Measurements from ENCODE around the gene WNK2. TPM values are rescaled to one million over a fixed set of nuclear protein-coding genes. Genes with fewer than 3 reads are reported as not detected.
A peak's percentile ranks its signal among the peaks of the same experiment; 100 is the strongest.

The WNK2 gene
- total RNA-seq, 1 experiment from 2014 or later, result 69.4 TPM

GRCh38 chr9:93156475-93157008 is 27.4 kb upstream of the WNK2 start:
- Histone ChIP-seq H3K9ac (ENCODE audit: extremely low read depth, insufficient read length, low read length) (no peak overlapping the region), H2AFZ (ENCODE audit: low read length) (no peak overlapping the region), H3K79me1 (ENCODE audit: insufficient read depth, low read depth, low read length, poor library complexity, severe bottlenecking) (no peaks in the 10 kb centered on the region), H3K79me2 (ENCODE audit: insufficient read depth, low read length) (no peaks in the 10 kb centered on the region), H3K14ac (ENCODE audit: insufficient read depth, low read length) (no peak overlapping the region), H3K4ac (ENCODE audit: low read depth, low read length) (no peak overlapping the region), H3K4me1 (ENCODE audit: insufficient read depth, low read length) (no peaks in the 10 kb centered on the region), H3K23ac (ENCODE audit: insufficient read length, low read depth, low read length) (no peak overlapping the region), H2BK12ac (ENCODE audit: insufficient read length, low read depth, low read length) (no peak overlapping the region), H3T11ph (ENCODE audit: low read length) (no peak overlapping the region), H4K91ac (ENCODE audit: insufficient read length, low read depth, low read length) (no peak overlapping the region), H4K20me1 (ENCODE audit: control insufficient read depth, insufficient read depth, insufficient read length) (no peaks in the 10 kb centered on the region), H2BK5ac (ENCODE audit: insufficient read length, low read length) (no peak overlapping the region), H3K9me3 (ENCODE audit: control insufficient read depth, low read depth, low read length) (no peaks in the 10 kb centered on the region), H3K23me2 (ENCODE audit: insufficient read length, low read depth, low read length, poor library complexity, severe bottlenecking) (no peaks in the 10 kb centered on the region), H3K27ac (ENCODE audit: insufficient read length, low read depth, low read length) (no peak overlapping the region), H2BK20ac (ENCODE audit: low read depth, low read length, poor library complexity, severe bottlenecking) (no peak overlapping the region), H4K5ac (ENCODE audit: insufficient read length, low read depth, low read length) (no peak overlapping the region), H2AK5ac (ENCODE audit: insufficient read length, low read length) (no peak overlapping the region), H2BK120ac (ENCODE audit: low read depth, low read length, poor library complexity, severe bottlenecking) (no peak overlapping the region), H3K4me2 (ENCODE audit: insufficient read depth, insufficient read length, low read length) (no peak overlapping the region), H3K27me3 (ENCODE audit: insufficient read depth, low read length) (no peaks in the 10 kb centered on the region), H2BK15ac (ENCODE audit: low read depth, low read length) (no peak overlapping the region), H4K8ac (replicated peaks; ENCODE audit: insufficient read length, low read depth, low read length) (no peak overlapping the region), H3K56ac (ENCODE audit: insufficient read length, low read depth, low read length) (no peak overlapping the region), H3K18ac (ENCODE audit: insufficient read length, low read depth, low read length) (no peak overlapping the region)
- Mint-ChIP-seq H3K27me3 (ENCODE audit: low read depth) (peaks cover 2% of the 10 kb centered on the region; the same call in 1 of the 2 replicates), H3K36me3 (ENCODE audit: insufficient read depth in 1 of 3, low read depth in 3 of 3) (no peaks in the 10 kb centered on the region), H3K4me3 (no peak overlapping the region), H3K4me1 (peaks cover 5 to 10% of the 10 kb centered on the region in 2 experiments), H3K9me3 (no peaks in the 10 kb centered on the region; a peak in 1 of 5 replicates), H3K27ac (peak overlapping the region in 1 of 3 experiments; percentile 86; a peak in 2 of 7 replicates)
- no CpG with 5 or more reads among the region's 11 CpGs for WGBS (ENCODE audit: extremely low coverage, insufficient read length, low lambda C conversion rate)
- no peak for DNase-seq
- no peak for TF ChIP-seq CTCF (conservative IDR thresholded peaks at IDR 0.05)

All from H9 (cell line).